Stomach (tissue), 4 donors: ENCODE data around the gene THAP7.

ENCODE experiments used
- POLR2A ChIP-seq, 4 donors: fragments of 450-650 bp; IDR thresholded peaks; one replicate each; pipeline ENCODE4 v1.6.1; 2016; ENCODE audit warnings: antibody characterized with exemption in 4 of 4, control low read depth in 2 of 4, mild to moderate bottlenecking in 1 of 4, moderate library complexity in 1 of 4
- TF ChIP-seq, protein P1 (sequence below), 7 experiments: fragments of 450-650 bp in 4 of 7; fragments of 200-600 bp in 3 of 7; sonication (generic) in 3 of 7; IDR thresholded peaks; one replicate each; pipeline ENCODE4 v1.5.1; 2016 to 2019; ENCODE audit warnings: antibody characterized with exemption in 7 of 7, control low read depth in 2 of 7, mild to moderate bottlenecking in 1 of 7

DNA sequence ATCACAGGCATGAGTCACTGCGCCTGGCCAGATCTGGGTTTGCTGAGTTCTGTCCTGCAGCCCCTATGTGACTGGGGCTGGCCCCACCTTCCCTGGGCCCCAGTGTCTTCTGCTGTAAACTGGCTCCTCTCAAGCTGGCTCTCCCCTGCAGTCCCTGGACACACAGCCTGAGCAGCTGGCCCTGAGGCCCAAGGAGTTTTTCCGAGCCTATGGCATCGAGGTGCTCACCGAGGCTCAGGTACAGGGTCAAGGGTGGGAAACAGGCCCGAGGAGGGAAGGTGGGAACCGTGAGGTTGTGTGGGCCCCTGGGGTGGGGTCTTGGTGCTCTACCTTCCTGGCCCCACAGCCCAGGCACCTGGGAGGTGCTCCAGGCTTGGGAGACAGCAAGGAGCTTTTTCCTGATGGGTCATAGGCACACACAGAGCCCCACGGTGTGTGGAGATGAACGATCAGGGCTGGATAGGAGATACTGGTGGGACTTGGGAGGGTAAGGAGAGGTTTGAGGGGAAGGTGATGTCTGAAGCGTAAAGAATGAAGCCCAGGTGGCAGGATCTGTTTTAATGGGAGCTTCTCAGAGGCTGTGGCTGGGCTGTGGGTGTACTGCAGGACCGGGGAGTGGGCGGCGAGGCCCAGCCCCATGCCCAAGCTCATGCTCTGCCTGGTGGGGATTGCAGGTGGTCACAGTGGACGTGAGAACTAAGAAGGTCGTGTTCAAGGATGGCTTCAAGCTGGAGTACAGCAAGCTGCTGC, 26.2 kb downstream of the THAP7 start:
- TF ChIP-seq, protein P1, sequence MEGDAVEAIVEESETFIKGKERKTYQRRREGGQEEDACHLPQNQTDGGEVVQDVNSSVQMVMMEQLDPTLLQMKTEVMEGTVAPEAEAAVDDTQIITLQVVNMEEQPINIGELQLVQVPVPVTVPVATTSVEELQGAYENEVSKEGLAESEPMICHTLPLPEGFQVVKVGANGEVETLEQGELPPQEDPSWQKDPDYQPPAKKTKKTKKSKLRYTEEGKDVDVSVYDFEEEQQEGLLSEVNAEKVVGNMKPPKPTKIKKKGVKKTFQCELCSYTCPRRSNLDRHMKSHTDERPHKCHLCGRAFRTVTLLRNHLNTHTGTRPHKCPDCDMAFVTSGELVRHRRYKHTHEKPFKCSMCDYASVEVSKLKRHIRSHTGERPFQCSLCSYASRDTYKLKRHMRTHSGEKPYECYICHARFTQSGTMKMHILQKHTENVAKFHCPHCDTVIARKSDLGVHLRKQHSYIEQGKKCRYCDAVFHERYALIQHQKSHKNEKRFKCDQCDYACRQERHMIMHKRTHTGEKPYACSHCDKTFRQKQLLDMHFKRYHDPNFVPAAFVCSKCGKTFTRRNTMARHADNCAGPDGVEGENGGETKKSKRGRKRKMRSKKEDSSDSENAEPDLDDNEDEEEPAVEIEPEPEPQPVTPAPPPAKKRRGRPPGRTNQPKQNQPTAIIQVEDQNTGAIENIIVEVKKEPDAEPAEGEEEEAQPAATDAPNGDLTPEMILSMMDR (IDR thresholded peaks at IDR 0.05): no peak
- no peak for TF ChIP-seq POLR2A (IDR thresholded peaks at IDR 0.05)
